Testis (tissue), 2 donors: ENCODE results near the gene ATP5PB.

Experiments
- POLR2A ChIP-seq: fragments of 450-650 bp; IDR thresholded peaks from one replicate; pipeline ENCODE4 v1.6.1; 2017; ENCODE audit warnings: antibody characterized with exemption, mild to moderate bottlenecking, moderate library complexity
- TF ChIP-seq, protein P1 (sequence below), 3 experiments: fragments of 450-650 bp in 2 of 3; fragments of 200-600 bp in 1 of 3; sonication (generic) in 1 of 3; IDR thresholded peaks; one replicate each; pipeline ENCODE4 v1.5.1; 2016 to 2019; ENCODE audit warnings: antibody characterized with exemption in 3 of 3, mild to moderate bottlenecking in 2 of 3, moderate library complexity in 1 of 3

DNA sequence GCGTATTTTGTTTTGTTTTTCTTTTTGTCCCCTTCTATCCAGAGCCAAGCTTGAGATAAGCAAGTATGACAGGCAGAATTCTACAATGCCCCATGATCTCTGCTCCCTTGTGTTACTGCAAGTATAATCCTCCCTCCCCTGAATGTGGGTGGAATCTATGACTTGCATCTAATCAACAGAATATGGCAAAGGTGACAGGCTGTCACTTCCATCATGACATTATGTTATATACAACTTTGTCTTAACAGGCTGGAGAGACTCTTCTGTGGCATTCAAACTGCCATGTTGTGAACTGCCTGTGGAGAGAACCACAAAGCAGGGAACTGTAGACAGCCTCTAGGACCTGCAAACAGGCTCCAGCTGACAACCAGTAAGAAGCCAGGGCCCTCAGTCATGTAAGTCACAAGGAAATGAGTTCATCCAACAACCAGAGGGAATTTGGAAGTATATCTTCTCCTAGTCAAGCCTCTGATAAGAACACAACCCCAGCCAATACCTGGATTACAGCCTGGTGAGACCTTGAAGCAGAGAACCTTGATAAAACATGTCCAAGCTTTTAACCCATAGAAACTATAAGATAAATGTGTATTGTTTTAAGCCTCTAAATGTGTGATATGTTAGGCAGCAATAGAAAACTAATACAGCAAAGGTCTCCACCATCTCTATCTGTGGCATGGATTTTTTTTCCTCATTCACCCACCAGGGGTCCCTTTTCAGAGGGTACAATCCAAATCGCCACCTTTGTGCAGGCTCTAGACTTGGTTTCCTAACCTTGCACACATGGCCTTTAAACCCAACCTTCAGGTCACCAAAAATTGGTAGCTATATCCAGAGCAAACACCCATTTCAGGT, 18.8 kb downstream of the ATP5PB start:
- no peak for TF ChIP-seq POLR2A
- TF ChIP-seq, protein P1, sequence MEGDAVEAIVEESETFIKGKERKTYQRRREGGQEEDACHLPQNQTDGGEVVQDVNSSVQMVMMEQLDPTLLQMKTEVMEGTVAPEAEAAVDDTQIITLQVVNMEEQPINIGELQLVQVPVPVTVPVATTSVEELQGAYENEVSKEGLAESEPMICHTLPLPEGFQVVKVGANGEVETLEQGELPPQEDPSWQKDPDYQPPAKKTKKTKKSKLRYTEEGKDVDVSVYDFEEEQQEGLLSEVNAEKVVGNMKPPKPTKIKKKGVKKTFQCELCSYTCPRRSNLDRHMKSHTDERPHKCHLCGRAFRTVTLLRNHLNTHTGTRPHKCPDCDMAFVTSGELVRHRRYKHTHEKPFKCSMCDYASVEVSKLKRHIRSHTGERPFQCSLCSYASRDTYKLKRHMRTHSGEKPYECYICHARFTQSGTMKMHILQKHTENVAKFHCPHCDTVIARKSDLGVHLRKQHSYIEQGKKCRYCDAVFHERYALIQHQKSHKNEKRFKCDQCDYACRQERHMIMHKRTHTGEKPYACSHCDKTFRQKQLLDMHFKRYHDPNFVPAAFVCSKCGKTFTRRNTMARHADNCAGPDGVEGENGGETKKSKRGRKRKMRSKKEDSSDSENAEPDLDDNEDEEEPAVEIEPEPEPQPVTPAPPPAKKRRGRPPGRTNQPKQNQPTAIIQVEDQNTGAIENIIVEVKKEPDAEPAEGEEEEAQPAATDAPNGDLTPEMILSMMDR (IDR thresholded peaks at IDR 0.05), result no peak
